Natural killer cell (primary cell): ENCODE results near the gene OR52D1. TPM values are rescaled to one million over a fixed set of nuclear protein-coding genes. Genes with fewer than 3 reads are reported as not detected.

ENCODE experiments used
- ATAC-seq, 3 donors: fragments of 150-1000 bp in 2 of 3; fragments of 200-7000 bp in 1 of 3; cut with Tn5 transposase; 1 replicate in 1 of 3; 2 replicates in 2 of 3; pipeline ENCODE4 v1.10.0; 2021; ENCODE audit warnings: mild to moderate bottlenecking in 2 of 3, moderate library complexity in 2 of 3
- DNase-seq, 2 donors: peaks; one replicate each; pipeline versions ENCODE4 v3.0.0 to v3.0.0-alpha.2; 2013 to 2021; ENCODE audit warnings: mixed read lengths in 1 of 2
- H3K27ac ChIP-seq: one replicate; pipeline ENCODE4 v1.5.1; 2013; ENCODE audit warnings: mild to moderate bottlenecking, low read length
- H3K27me3 ChIP-seq: one replicate; pipeline ENCODE4 v1.6.1; 2013; ENCODE audit warnings: low read length; ENCODE audit not compliant: control insufficient read depth, insufficient read depth
- H3K36me3 ChIP-seq: one replicate; pipeline ENCODE4 v1.6.1; 2013; ENCODE audit warnings: low read length; ENCODE audit not compliant: control insufficient read depth, insufficient read depth
- H3K4me1 ChIP-seq: one replicate; pipeline ENCODE4 v1.6.1; 2013; ENCODE audit warnings: low read length; ENCODE audit not compliant: control insufficient read depth, insufficient read depth
- H3K4me3 ChIP-seq: one replicate; pipeline ENCODE4 v1.5.1; 2013; ENCODE audit warnings: low read length
- H3K9me3 ChIP-seq: one replicate; pipeline ENCODE4 v1.6.1; 2013; ENCODE audit warnings: low read length; ENCODE audit not compliant: control insufficient read depth, insufficient read depth
- H3K27ac Mint-ChIP-seq, 2 donors: one replicate each; pipeline ENCODE4 v1.8.0; 2022; ENCODE audit warnings: mild to moderate bottlenecking in 2 of 2, mixed read lengths in 2 of 2, moderate library complexity in 1 of 2
- H3K27me3 Mint-ChIP-seq, 2 donors: one replicate each; pipeline ENCODE4 v1.8.0; 2022; ENCODE audit warnings: low read depth in 2 of 2, mixed read lengths in 2 of 2
- H3K36me3 Mint-ChIP-seq: one replicate; pipeline ENCODE4 v1.8.0; 2022; ENCODE audit warnings: mixed read lengths
- H3K4me1 Mint-ChIP-seq, 2 donors: one replicate each; pipeline ENCODE4 v1.8.0; 2022; ENCODE audit warnings: mixed read lengths in 2 of 2
- H3K4me3 Mint-ChIP-seq: one replicate; pipeline ENCODE4 v1.8.0; 2022; ENCODE audit warnings: mild to moderate bottlenecking, moderate library complexity, mixed read lengths
- H3K9me3 Mint-ChIP-seq, 2 donors: one replicate each; pipeline ENCODE4 v1.8.0; 2022; ENCODE audit warnings: mixed read lengths in 2 of 2
- WGBS: methylation state at CpG from one replicate; pipeline ENCODE4 v1.1.7; 2013; ENCODE audit warnings: missing lambda C conversion rate; ENCODE audit not compliant: insufficient coverage; 5-methylcytosine and 5-hydroxymethylcytosine counted together
- intact Hi-C: fragments of 100-400 bp; cut with micrococcal nuclease; formaldehyde crosslinking; loops from one replicate; pipeline ENCODE4 v1.14.2; 2022
- total RNA-seq, 4 donors: library from RNA; stranded (reverse); fragments of 120-200 nt in 1 of 4; gene quantifications; one replicate each; pipeline versions ENCODE4 v1.2.3 to v1.2.4, GENCODE V29; 2013 to 2022
- TF ChIP-seq, protein P1 (sequence below): fragments of 200-600 bp; IDR thresholded peaks from one replicate; pipeline ENCODE4 v1.8.0; 2022; ENCODE audit warnings: antibody characterized with exemption

Gene OR52D1
- total RNA-seq, 3 donors from 2014 or later (not counting 1 experiment from before 2014, with no cell fraction given) = not detected

DNA sequence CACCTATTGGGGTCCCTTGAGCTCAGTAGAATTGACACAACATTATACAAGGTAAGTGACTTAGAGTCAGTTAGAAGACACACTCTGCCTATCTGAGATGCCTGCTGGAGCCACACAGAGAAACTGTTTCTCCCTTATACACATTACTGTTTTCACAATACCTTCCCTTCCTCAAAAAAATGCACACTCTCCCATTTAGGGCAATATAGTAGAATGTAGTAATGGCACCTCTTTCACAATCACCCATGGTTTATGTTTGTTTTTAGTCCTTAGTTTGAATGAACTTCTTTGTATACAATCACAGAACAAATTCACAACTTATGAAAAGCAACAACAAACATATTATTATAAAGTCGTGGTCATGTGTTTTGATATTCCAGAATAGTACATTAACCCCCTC is 45.6 kb downstream of the OR52D1 start:
- no peaks in the 10 kb centered on the region for H3K9me3 ChIP-seq
- no peak overlapping the region for H3K4me3 Mint-ChIP-seq
- ATAC-seq (no peak), DNase-seq (no peak)
- H3K4me1 ChIP-seq = no peaks in the 10 kb centered on the region
- H3K27me3 Mint-ChIP-seq = peaks cover 3 to 29% of the 10 kb centered on the region in 2 donors
- H3K9me3 Mint-ChIP-seq = no peaks in the 10 kb centered on the region
- no peaks in the 10 kb centered on the region for H3K36me3 ChIP-seq
- no peaks in the 10 kb centered on the region for H3K27me3 ChIP-seq
- H3K4me3 ChIP-seq = no peak overlapping the region
- no CpG with 5 or more reads among the region's 1 CpG for WGBS
- no peaks in the 10 kb centered on the region for H3K36me3 Mint-ChIP-seq
- TF ChIP-seq, protein P1, sequence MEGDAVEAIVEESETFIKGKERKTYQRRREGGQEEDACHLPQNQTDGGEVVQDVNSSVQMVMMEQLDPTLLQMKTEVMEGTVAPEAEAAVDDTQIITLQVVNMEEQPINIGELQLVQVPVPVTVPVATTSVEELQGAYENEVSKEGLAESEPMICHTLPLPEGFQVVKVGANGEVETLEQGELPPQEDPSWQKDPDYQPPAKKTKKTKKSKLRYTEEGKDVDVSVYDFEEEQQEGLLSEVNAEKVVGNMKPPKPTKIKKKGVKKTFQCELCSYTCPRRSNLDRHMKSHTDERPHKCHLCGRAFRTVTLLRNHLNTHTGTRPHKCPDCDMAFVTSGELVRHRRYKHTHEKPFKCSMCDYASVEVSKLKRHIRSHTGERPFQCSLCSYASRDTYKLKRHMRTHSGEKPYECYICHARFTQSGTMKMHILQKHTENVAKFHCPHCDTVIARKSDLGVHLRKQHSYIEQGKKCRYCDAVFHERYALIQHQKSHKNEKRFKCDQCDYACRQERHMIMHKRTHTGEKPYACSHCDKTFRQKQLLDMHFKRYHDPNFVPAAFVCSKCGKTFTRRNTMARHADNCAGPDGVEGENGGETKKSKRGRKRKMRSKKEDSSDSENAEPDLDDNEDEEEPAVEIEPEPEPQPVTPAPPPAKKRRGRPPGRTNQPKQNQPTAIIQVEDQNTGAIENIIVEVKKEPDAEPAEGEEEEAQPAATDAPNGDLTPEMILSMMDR = no peak
- H3K4me1 Mint-ChIP-seq = no peaks in the 10 kb centered on the region
- no peak overlapping the region for H3K27ac ChIP-seq
- intact Hi-C loops = no loop called here
- H3K27ac Mint-ChIP-seq = no peak overlapping the region

DNA sequence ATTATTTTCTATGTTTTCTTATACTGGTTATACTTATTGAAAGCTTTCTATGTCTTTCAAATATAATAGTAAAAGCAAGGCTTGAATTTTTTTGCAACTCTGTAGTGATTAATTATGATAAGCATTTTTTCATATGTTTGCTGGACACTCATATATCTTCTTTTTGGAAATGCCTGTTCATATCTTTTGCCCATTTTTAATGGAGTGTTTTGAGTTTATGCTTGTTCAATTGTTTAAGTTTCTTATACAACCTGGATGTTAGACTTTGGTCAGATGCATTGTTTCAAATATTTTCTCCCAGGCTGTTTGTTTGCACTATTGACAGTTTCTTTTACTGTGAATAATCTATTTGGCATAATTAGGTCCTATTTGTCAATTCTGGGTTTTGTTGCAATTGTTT is 48.0 kb downstream of the OR52D1 start:
- TF ChIP-seq, protein P1 = no peak
- H3K27ac ChIP-seq = no peak overlapping the region
- H3K27me3 ChIP-seq = no peaks in the 10 kb centered on the region
- ATAC-seq = no peak
- no peak overlapping the region for H3K4me3 Mint-ChIP-seq
- no peaks in the 10 kb centered on the region for H3K36me3 ChIP-seq
- DNase-seq = no peak
- no peaks in the 10 kb centered on the region for H3K4me1 ChIP-seq
- intact Hi-C loops = no loop called here
- H3K36me3 Mint-ChIP-seq = no peaks in the 10 kb centered on the region
- H3K4me1 Mint-ChIP-seq = no peaks in the 10 kb centered on the region
- H3K27me3 Mint-ChIP-seq = peaks cover 3 to 24% of the 10 kb centered on the region in 2 donors
- no peaks in the 10 kb centered on the region for H3K9me3 Mint-ChIP-seq
- no peak overlapping the region for H3K27ac Mint-ChIP-seq
- H3K9me3 ChIP-seq = no peaks in the 10 kb centered on the region
- no peak overlapping the region for H3K4me3 ChIP-seq

Other genes starting within 250 kb of the OR52D1 start
- not detected for gene HBG1, start 238.8 kb upstream of the OR52D1 start, total RNA-seq
- not detected for gene HBG2, start 233.9 kb upstream of the OR52D1 start, total RNA-seq
- gene HBE1, start 218.7 kb upstream of the OR52D1 start, total RNA-seq = not detected
- gene OR51B4, start 186.7 kb upstream of the OR52D1 start, total RNA-seq = not detected
- not detected for gene OR51B2, start 164.4 kb upstream of the OR52D1 start, total RNA-seq
- gene OR51B5, start 145.2 kb upstream of the OR52D1 start, total RNA-seq = not detected
- not detected for gene OR51B6, start 137.2 kb upstream of the OR52D1 start, total RNA-seq
- not detected for gene OR51M1, start 104.9 kb upstream of the OR52D1 start, total RNA-seq
- gene OR51Q1, start 66.6 kb upstream of the OR52D1 start, total RNA-seq = not detected
- gene OR51I1, start 47.2 kb upstream of the OR52D1 start, total RNA-seq = not detected
- gene OR51I2, start 39.4 kb upstream of the OR52D1 start, total RNA-seq = not detected
- under 1 TPM in 2 of 3 donors, not detected in 1; 0.15 to 0.20 TPM for gene UBQLN3, start 21.3 kb downstream of the OR52D1 start, total RNA-seq
- gene UBQLNL, start 28.0 kb downstream of the OR52D1 start, total RNA-seq = 1 to 10 TPM in 1 of 3 donors, under 1 TPM in 1, not detected in 1; 0.61 to 1.3 TPM
- gene OR52H1, start 59.9 kb downstream of the OR52D1 start, total RNA-seq = under 1 TPM; 0.26 to 0.95 (median 0.70) TPM
- not detected for gene OR52B6, start 92.2 kb downstream of the OR52D1 start, total RNA-seq
- 1 to 10 TPM in 1 of 3 donors, not detected in 2; 1.1 TPM for gene TRIM6, start 108.0 kb downstream of the OR52D1 start, total RNA-seq
- gene TRIM34, start 136.3 kb downstream of the OR52D1 start, total RNA-seq = 10 to 100 TPM in 1 of 3 donors, 1 to 10 TPM in 2; 8.2 to 10.0 (median 9.9) TPM
- gene TRIM5, start 196.4 kb downstream of the OR52D1 start, total RNA-seq = 10 to 100 TPM; 16.3 to 24.4 (median 20.2) TPM
- gene TRIM22, start 201.1 kb downstream of the OR52D1 start, total RNA-seq = 100 to 1,000 TPM; 304 to 339 (median 334) TPM
- under 1 TPM; 0.18 to 0.93 (median 0.42) TPM for gene OR56B1, start 247.8 kb downstream of the OR52D1 start, total RNA-seq